ENCODE results near the gene XBP1. TPM values are rescaled to one million over a fixed set of nuclear protein-coding genes. Genes with fewer than 3 reads are reported as not detected.

XBP1 gene
- total and polyA plus RNA-seq, 2 experiments from 2014 or later: 95.1 to 195 TPM

- Histone ChIP-seq H3K4me2 (no peak overlapping the region), H3K4me1 (ENCODE audit: insufficient read depth) (no peaks in the 10 kb centered on the region), H3K79me2 (replicated peaks; ENCODE audit: insufficient read depth) (no peaks in the 10 kb centered on the region), H3K27me3 (ENCODE audit: insufficient read depth) (no peaks in the 10 kb centered on the region), H3K4me3 (no peak overlapping the region), H4K20me1 (replicated peaks; ENCODE audit: insufficient read depth) (no peaks in the 10 kb centered on the region), H3K27ac (ENCODE audit: low read depth) (no peak overlapping the region), H3K36me3 (ENCODE audit: insufficient read depth) (peaks cover 20% of the 10 kb centered on the region), H3F3A (replicated peaks; ENCODE audit: low read depth) (no peaks in the 10 kb centered on the region; the same call in 1 of the 2 replicates), H2AFZ (no peak overlapping the region), H3K9me2 (ENCODE audit: insufficient read depth) (no peaks in the 10 kb centered on the region)
- Mint-ChIP-seq H3K36me3 (ENCODE audit: low read depth) (peaks cover 77% of the 10 kb centered on the region), H3K4me1 (no peaks in the 10 kb centered on the region), H3K9me3 (no peaks in the 10 kb centered on the region; the same call in 2 of the 3 replicates), H3K27me3 (ENCODE audit: insufficient read depth, low read depth, poor library complexity) (no peaks in the 10 kb centered on the region), H3K27ac (no peak overlapping the region), H3K4me3 (no peak overlapping the region)
- TF ChIP-seq REST (IDR thresholded peaks at IDR 0.05; ENCODE audit: unreplicated experiment) (no peak), ZNF114 (CRISPR knock-in tag; IDR thresholded peaks at IDR 0.05) (no peak), ZNF331 (CRISPR knock-in tag; IDR thresholded peaks at IDR 0.05; ENCODE audit: low read depth) (no peak), ETS1 (IDR thresholded peaks at IDR 0.05) (no peak), EZH2 (IDR thresholded peaks at IDR 0.05; ENCODE audit: low read depth, unreplicated experiment) (no peak), CREB1 (CRISPR knock-in tag; IDR thresholded peaks at IDR 0.05; ENCODE audit: low read depth) (no peak), JUNB (IDR thresholded peaks at IDR 0.05; ENCODE audit: unreplicated experiment) (no peak), CTCF (conservative IDR thresholded peaks at IDR 0.05; ENCODE audit: low read depth in 2 of 2) (no peak), NANOG (IDR thresholded peaks at IDR 0.05; ENCODE audit: borderline replicate concordance) (no peak), POLR2AphosphoS5 (IDR thresholded peaks at IDR 0.05; ENCODE audit: low read depth) (no peak), STAT1 (IDR thresholded peaks at IDR 0.05; ENCODE audit: unreplicated experiment) (no peak), EZH2phosphoT487 (IDR thresholded peaks at IDR 0.05; ENCODE audit: unreplicated experiment) (no peak), ZNF462 (CRISPR knock-in tag; IDR thresholded peaks at IDR 0.05) (no peak)
- DNase-seq (ENCODE audit: low spot score) (no peak), ATAC-seq (no peak)
These were observed 49.9 kb downstream of the XBP1 start for GRCh38 chr22:28750471-28750881.
